Activated gamma-delta T cell treated with anti-CD3 and anti-CD28 coated beads, Interleukin-2, amount 50 U/mL, for 16 hours (primary cell): Measurements from ENCODE around the gene IGF2R.
"Not testable (repeated sequence)": the region's sequence is repeated elsewhere in the genome, so short reads cannot be mapped to it uniquely, and the experiment has no call there.

Experiments used
- DNase-seq: peaks from one replicate; pipeline ENCODE4 v3.0.0-alpha.2; 2020; ENCODE audit warnings: low read depth

Gene IGF2R

DNA sequence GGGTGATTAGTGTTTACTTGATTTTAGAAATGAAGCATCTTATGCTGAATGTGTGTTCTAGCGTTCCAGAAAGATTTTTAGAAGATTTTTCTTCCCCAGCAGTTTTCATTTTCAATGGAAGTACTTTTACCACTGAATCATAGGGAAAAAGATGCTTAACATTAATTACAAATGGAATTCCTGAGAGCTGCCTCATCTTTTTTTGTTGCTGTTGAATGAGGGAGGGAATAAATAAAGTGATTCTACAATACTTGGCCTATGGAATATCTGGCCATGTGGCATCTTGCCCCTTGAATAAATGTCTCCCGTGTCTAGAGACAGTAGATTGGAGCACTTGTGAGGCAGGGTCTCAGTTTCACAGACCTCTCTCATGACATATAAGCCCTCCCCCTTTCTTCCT lies 108.6 kb downstream of the IGF2R start:
- no peak for DNase-seq

DNA sequence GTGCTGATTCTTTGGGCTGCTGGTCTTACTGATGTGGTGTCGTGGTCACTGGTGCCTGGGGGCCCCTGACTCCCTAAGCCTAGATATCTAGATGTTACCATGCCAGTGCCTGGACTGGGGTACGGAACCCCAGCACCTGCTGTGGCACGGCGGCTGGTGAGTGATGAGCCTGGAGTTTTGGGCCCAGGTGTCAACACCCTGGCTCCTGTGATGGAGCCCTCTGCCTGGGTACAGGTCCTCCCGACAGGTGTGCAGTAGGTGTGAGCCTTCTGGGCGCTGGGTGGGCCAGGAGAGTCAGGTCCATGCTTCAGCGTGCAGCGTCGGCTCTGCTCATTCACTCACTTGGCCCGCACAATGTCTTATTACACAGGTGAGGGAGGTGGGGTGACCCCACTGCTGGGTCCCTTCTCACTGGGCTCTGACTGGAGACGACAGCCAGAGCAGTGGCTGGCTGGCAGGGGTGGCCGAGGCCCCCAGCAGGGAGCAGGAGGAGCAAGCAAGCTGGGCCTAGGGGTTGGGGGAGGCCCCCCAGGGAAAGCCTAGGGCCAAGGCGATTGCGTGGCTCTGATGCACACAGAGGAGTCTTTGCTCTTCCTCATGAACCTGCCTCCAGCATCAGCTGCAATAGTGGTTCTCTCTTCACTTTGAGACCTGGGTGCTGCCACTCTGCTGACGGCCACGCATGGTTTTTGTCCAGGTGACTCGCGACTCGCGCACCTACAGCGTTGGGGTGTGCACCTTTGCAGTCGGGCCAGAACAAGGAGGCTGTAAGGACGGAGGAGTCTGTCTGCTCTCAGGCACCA lies 110.2 kb downstream of the IGF2R start:
- DNase-seq, result no peak

DNA sequence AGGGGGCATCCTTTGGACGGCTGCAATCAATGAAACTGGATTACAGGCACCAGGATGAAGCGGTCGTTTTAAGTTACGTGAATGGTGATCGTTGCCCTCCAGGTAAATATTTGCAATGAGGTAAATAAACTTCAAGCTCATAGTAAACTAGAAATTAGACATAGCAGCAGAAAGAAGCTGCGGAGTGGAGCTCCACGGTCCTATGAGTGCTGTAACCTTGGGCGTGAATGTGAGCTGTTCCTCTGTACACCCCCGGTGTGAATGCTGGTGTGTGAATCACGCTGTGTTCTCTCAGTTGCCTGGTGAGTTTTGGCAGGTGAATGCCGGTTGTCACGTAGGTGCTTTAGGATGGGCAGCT lies 110.8 kb downstream of the IGF2R start:
- DNase-seq, result no peak

DNA sequence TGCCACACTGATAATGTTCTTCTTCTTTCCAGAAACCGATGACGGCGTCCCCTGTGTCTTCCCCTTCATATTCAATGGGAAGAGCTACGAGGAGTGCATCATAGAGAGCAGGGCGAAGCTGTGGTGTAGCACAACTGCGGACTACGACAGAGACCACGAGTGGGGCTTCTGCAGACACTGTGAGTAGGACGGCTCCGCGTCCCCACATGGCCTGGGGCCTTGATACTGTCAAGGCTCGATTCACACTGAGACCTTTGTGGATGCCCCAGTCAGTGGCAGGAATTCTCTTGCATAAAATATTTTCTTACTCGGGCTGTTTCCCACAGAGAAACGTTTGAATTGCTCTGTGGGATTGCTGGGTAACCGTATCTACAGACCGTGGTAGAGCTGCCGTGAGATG lies 111.2 kb downstream of the IGF2R start:
- DNase-seq, result no peak

DNA sequence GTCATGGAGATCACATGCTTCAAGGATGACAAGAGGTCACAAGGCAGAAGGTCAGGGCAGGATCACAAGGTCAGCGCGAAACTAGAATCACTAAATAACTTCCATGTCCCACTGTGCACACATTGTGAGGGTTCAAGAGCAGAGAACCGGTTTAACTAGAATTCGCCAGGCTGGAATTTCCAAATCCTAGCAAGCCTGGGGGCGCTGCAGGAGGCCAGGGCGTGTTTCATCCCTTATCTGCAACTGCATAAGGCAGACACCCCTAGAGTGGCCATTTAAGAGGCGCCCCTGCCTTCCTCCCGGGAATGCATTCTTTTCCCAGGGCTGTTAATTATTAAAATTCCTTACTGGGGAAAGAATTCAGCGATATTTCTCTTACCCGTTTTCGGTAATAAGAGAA lies 112.5 kb downstream of the IGF2R start:
- no peak for DNase-seq

DNA sequence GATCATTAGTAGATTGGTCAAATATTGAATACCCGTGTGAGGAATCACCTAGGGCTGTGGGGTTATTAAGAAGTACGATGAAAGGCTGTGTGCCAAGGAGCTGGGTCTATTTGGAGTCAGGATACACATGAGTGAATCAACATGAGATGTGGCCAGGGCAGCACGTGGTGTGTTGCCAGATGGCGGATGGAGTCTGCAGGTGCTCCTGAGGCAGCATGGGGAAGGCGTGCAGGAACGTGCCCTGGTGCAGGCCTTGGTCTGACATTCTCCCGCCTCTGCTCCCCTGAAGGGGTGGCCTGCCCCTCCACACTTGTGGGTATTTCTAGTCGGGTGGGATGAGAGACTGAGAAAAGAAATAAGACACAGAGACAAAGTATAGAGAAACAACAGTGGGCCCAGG lies 113.7 kb downstream of the IGF2R start:
- no peak for DNase-seq

DNA sequence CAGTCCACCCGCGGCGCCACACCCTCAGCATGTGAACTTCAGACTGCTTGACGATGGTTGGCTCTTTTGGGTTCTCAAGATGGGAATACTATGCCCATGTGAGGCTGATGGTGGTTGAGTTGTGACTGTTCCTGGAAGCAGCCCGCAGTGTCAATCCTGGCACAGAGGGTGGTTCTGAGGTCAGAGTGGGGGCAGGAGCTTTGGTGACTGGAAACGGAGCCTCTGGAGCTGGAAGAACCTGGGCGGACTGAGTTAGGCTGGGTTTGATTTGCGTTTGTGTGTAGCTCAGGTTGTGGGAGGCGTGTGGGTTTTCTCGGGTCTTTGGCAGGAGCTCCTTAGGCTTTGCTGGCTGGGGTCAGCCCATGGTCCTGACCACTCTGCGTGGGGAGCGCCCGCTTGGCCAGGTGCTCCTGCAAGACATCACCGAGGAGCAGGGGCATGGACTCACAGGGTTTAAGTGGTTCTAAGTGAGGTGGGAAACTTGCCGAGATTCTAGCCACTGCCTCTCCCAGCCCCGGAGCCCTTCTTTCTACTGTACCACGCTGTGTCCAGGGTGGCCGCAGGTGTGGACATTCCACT lies 115.4 kb downstream of the IGF2R start:
- DNase-seq, result no peak

DNA sequence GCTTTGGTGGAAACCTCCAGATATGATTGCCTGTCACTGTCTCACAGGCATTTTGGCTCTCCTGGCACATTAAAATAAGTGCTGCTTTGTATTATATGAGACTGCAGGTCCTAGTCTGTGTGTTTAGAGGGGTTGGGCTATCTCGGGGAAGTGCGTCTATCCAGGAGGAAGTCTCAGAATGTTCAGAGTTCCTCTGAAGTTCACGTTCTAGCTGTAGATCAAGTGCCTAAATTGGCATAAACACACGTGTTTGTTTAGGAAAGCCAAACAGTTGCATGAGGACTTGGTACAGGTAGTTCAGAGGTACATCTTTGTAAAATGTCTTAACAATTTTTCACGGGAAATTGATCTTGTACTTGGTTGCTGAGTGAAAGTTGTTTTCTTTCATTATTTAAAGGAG lies 116.3 kb downstream of the IGF2R start:
- DNase-seq, result no peak

DNA sequence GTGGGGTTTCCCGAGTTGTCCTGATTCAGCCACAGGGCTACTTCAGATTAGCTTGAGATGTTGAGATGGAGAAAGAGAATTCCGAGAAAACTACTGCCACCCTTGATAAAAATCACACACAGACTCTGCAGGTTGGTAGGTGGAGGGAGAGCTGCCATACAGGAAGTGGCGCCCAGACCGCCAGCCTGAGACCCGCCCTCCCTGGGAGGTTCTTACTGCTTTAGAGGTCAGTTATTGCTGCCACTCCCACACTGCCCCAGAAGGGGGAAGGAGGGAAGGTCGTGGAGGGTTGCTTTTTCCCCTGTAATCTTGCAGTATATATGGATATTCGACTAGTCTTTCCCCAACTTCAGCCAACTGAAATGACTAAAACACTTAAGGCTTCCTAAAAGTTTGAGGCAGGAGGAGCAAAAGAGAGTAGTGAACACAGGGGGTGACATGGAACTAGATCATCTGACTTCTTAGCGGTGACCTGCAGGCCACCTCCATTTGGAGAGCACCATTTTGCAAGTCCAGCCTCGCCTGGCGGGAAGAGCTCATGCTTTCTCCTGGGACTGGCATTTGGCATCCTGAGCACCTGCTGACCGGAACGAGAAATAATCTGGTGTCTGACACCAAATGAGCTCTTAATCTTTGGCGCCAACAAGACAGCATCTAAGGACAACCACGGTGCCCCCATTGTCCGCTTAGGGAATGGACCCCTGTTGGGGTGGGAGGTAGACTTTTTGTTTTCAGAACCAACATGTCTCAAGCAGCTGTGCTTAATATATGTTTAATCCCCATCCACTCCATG lies 117.0 kb downstream of the IGF2R start:
- no peak for DNase-seq

DNA sequence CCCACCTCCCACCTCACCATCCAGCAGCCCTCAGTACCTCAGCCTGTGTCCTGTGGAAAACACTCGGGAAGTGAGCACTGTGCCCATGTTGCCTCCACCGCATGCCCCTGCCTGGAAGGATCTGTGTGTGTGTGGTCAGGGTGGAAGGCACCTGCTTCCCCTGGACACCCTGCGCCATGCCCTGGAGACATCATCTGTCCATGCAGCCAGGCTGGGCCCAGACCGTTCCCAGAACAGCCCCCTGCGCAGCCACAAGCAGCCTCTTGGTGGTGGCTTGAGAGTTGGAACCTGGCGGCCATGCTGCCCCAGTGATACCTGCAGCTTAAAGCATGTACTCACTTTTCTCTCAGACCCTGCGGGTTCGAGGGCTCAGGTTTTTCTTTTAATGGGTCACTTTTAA lies 117.9 kb downstream of the IGF2R start:
- DNase-seq, result no peak

DNA sequence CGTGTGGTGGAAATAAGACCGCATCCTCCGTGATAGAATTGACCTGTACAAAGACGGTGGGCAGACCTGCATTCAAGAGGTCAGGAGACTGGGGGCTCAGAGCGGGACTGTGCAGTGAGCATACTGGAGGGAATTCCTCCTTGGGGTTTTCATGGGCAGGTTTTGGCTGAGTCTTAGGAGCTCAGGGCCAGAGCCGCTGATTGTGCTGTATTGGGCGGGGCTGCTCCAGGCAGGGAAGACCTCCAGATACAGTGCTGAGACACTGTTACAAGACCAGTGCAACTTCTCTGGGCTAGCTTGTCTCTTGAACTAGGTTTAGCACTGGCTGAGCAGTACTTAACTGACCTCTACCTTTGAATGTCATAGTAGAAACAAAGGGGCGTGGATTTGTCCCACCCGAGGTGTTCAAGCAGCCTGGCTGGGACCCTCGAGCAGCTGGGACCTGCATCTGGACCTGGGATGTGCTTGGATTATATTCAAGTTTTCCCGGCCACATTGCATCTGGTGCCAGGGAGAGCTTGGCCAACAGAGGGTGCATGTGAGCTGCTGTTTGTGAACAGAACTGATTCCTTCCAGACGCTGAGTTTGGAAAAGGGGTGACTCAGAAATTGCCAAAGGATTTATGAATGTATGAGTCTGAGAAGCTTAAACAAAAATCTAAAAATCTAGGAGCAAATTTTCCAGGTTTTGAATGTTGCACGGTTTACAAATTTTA lies 119.3 kb downstream of the IGF2R start:
- no peak for DNase-seq

DNA sequence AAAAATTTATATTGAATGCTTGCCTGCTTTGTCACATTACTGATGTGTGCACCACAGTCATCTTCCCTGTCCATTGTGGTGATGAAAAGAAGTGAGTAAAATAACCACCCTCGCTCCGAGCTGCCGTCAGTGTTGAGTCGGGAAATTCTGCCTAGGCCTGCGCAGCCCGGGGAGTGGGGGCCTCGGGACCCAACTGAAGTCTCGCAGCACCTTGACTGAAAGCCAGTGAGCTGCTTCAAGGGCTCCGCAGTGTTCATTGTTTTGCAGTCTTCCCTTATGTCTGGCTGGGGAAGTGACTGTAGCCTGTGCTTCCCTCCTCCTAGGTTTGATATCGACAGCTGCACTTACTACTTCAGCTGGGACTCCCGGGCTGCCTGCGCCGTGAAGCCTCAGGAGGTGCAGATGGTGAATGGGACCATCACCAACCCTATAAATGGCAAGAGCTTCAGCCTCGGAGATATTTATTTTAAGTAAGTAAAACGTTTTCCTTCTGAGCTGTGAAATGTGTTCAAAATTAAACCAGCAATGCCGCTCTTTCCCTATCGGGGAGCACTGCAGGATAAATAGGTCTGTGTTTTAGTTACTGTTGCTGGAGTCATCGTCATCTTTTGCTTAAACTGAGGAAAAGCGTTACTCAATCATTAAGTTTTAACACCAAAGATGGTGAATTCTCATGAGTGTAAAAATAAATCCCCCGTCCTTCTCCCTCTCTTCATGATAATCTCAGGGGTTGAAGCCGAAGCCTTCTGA lies 120.1 kb downstream of the IGF2R start:
- DNase-seq, result no peak

DNA sequence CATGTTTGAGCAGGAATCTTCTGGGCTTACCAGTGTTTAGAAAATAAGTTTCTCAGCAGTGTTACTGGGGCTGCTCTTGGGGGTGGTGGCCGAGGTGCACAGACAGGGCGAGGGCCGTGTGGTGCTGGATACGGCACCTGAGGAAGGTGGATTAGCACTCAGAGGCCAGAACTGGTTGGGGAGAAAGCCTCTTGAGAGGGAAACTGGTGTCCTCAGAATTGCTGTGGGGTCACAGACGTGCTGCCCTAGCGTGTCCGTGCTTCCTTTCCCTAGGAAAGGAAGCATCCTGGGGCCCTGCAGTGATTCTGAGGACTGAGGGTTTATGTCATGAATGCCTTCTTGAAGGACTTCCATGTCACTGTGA lies 120.6 kb downstream of the IGF2R start:
- DNase-seq, result no peak

DNA sequence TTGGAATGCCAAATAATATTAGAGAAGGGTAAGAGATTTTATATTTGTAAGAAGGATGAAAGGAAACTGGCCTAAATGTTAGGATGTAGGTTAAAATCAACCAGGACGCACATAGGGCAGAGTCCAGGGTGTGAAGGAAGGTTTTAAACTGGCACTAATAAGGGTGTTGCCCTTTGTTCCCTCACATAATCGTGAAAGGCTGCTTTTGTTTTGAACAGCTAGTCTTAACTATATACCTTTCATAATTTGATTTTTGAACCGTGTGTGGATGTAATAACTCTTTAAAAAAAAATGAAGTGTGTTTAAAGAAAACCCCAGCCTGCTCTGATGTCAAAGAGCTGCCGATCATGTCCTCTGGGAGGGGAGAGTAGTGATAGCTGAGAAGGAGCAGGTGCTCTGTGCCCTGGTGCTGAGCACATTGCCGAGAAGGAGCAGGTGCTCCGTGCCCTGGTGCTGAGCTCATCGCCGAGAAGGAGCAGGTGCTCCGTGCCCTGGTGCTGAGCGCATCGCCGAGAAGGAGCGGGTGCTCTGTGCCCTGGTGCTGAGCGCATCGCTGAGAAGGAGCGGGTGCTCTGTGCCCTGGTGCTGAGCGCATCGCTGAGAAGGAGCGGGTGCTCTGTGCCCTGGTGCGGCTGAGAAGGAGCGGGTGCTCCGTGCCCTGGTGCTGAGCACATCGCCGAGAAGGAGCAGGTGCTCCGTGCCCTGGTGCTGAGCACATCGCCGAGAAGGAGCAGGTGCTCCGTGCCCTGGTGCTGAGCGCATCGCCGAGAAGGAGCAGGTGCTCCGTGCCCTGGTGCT lies 121.8 kb downstream of the IGF2R start:
- DNase-seq, result not testable (repeated sequence)

DNA sequence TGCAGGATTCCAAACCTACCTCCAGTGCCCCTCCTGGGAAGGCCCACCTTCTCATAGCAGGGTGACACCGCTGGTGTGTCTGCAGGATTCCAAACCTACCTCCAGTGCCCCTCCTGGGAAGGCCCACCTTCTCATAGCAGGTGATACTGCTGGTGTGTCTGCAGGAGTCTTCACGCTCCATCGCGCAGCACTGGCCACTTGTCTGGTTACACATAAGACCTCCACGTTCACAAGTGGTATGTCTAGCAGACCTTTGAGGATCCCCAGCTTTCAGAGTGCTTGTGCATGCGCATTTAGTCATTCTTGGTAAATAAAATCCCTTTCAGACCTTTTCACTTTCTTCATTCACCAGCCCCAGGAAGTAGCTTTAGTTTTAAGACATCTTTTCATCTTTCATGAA lies 123.3 kb downstream of the IGF2R start:
- DNase-seq, result not testable (repeated sequence)

DNA sequence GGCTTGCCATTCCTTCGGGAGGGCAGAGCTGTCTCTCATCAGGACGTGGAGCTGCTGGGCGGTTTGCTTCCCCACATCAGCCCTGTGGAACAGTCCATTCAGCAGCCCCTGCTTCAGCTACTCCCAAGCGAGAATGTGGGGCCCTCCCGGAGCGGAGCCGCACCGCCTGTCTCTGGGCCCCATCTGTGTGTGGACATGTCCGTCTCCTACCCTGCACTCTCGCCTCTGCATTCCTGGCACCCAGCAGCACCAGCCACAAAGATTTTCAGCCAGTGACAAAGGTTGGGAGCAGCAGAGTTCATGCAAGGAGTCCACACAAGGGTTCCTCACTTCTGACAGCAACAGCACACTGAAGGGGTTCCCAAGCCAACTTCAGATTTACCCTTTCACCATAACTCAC lies 123.7 kb downstream of the IGF2R start:
- no peak for DNase-seq

DNA sequence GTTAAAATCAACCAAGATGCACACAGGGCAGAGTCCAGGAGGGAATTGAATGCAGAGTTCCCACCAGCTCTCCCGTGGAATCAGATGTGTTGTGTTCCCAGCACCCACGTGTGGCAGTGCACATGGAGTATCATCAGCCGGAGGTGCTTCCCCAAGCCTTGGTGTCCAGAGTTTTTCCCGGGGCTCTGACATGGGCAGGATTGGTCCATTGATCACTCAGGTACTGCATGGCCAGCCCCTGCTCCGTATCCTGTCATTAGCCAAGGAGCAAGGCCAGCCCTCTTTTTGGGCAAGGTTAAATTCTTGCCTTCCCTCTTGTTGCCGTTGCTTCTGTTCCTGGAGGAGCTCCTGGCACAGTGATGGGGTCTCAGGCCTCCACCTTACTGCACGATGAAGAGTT lies 124.2 kb downstream of the IGF2R start:
- no peak for DNase-seq

DNA sequence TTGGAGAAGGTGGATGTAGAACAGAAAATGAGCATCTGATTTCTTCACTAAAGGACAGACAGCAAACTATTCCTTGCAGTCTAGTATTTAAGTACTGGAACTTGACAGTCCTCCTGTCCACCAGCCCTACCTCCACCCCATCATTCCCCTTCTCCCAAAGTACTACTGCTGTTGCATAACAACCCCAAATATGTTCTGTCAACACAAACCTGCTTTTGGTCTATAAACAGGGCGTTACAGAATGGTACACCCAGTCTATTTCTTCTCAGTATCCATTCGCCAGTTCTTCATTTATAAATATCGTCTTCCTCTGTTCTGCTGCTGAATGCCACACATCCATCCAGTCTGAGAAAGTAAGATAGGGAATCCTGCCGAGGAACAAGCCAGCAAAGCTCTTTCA lies 125.1 kb downstream of the IGF2R start:
- DNase-seq, result no peak

DNA sequence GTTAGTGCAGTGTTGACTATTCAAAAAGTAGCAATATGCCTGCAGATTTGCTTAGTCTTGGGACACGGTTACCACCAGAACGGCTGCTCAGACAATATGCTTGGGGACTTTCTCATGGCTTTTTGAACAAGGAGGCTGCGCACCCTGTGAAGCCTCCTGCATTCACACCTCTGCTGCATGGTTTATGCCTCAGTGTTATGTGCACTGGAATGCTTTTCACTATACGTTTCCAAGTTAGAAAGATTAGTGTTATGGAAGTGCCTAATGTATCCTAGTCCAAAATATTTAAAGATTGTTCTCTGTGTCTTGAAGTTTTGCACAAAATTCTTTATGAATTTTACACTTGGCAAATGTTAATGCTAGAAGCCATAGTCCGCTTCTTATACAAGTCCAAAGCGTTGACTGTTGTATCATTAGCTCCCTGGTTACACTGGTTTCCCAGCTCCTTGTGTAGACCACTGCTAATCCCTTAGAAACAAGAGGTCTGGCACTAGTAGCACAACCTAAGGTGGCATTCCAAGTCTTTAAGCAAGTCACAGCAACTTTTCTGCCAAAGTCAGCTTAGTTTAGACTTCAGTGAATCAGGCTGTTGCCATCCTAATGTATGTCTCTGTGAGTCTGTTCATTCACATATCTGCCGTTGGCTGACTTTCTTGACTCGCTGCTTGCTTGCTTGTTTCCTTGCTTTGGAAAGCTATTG lies 126.4 kb downstream of the IGF2R start:
- no peak for DNase-seq
